Karpas-422 (cell line): Measurements from ENCODE around the gene NKAIN2. TPM values are rescaled to one million over a fixed set of nuclear protein-coding genes. Genes with fewer than 3 reads are reported as not detected.
"Not testable (repeated sequence)": the region's sequence is repeated elsewhere in the genome, so short reads cannot be mapped to it uniquely, and the experiment has no call there.

Experiments used
- DNase-seq: peaks from one replicate; pipeline ENCODE4 v3.0.0-alpha.2; 2015
- H2AFZ ChIP-seq: fragments of 200-600 bp; sonication (generic); 2 replicates; pipeline ENCODE4 v1.6.1; 2014; ENCODE audit warnings: antibody characterized with exemption, low read length, mixed read lengths
- H3K27ac ChIP-seq: fragments of 200-600 bp; sonication (generic); 2 replicates; pipeline ENCODE4 v1.5.1; 2014; ENCODE audit warnings: mild to moderate bottlenecking, low read length, moderate library complexity
- H3K27me3 ChIP-seq: fragments of 200-600 bp; sonication (generic); 2 replicates; pipeline ENCODE4 v1.6.1; 2014; ENCODE audit warnings: low read length, mixed read lengths
- H3K36me3 ChIP-seq: fragments of 200-600 bp; sonication (generic); 2 replicates; pipeline ENCODE4 v1.6.1; 2014; ENCODE audit warnings: low read length, mixed read lengths; ENCODE audit not compliant: insufficient read depth
- H3K4me1 ChIP-seq: fragments of 200-600 bp; sonication (generic); 2 replicates; pipeline ENCODE4 v1.6.1; 2014; ENCODE audit warnings: mild to moderate bottlenecking, low read length, mixed read lengths
- H3K4me2 ChIP-seq: fragments of 200-600 bp; sonication (generic); 2 replicates; pipeline ENCODE4 v1.6.1; 2014; ENCODE audit warnings: low read length, low read depth, mild to moderate bottlenecking; ENCODE audit not compliant: poor library complexity, severe bottlenecking
- H3K4me3 ChIP-seq: fragments of 200-600 bp; sonication (generic); 2 replicates; pipeline ENCODE4 v1.5.1; 2014; ENCODE audit warnings: mild to moderate bottlenecking, antibody characterized with exemption, low read length, mixed read lengths
- H3K79me2 ChIP-seq: fragments of 200-600 bp; sonication (generic); 2 replicates; pipeline ENCODE4 v1.6.1; 2014; ENCODE audit warnings: mild to moderate bottlenecking, low read length, mixed read lengths
- H3K9ac ChIP-seq: fragments of 200-600 bp; sonication (generic); 2 replicates; pipeline ENCODE4 v1.6.0; 2014; ENCODE audit warnings: low read length
- H3K9me2 ChIP-seq: fragments of 200-600 bp; sonication (generic), shearing (Covaris generic); replicated peaks from 2 replicates; pipeline ENCODE4 v1.6.0; 2014; ENCODE audit warnings: mild to moderate bottlenecking, low read length, moderate library complexity; ENCODE audit not compliant: insufficient read depth
- H3K9me3 ChIP-seq: fragments of 300-700, 200-600 bp; sonication (generic); 2 replicates; pipeline ENCODE4 v1.6.1; 2014; ENCODE audit warnings: low read length, mixed read lengths
- H4K20me1 ChIP-seq: fragments of 200-600 bp; sonication (generic); 2 replicates; pipeline ENCODE4 v1.6.1; 2014; ENCODE audit warnings: mild to moderate bottlenecking, antibody characterized with exemption, low read length, low read depth; ENCODE audit not compliant: insufficient read depth
- total RNA-seq: library from RNA; depleted of rRNA; stranded (reverse); fragments of >200 nt; shearing (Covaris generic); gene quantifications from 2 replicates; pipeline ENCODE4 v1.2.3, GENCODE V29; 2014; ENCODE audit warnings: low replicate concordance

The NKAIN2 gene
- total RNA-seq, 1 experiment from 2014 or later = not detected

GRCh38 chr6:124560873-124561567, 757.4 kb downstream of the NKAIN2 start:
- Histone ChIP-seq H3K4me1 (no peaks in the 10 kb centered on the region), H3K4me2 (no peak overlapping the region), H3K27ac (no peak overlapping the region), H4K20me1 (no peaks in the 10 kb centered on the region), H3K9me2 (no peaks in the 10 kb centered on the region), H3K9ac (no peak overlapping the region), H3K9me3 (peaks cover 13% of the 10 kb centered on the region), H3K79me2 (no peaks in the 10 kb centered on the region), H3K36me3 (no peaks in the 10 kb centered on the region), H3K4me3 (no peak overlapping the region), H3K27me3 (no peaks in the 10 kb centered on the region), H2AFZ (no peak overlapping the region)
- DNase-seq = no peak

GRCh38 chr6:124561635-124562130, 758.0 kb downstream of the NKAIN2 start:
- Histone ChIP-seq H3K4me3 (no peak overlapping the region), H3K36me3 (no peaks in the 10 kb centered on the region), H3K79me2 (no peaks in the 10 kb centered on the region), H3K9ac (no peak overlapping the region), H3K27me3 (no peaks in the 10 kb centered on the region), H3K4me1 (no peaks in the 10 kb centered on the region), H3K9me3 (peaks cover 13% of the 10 kb centered on the region), H3K27ac (no peak overlapping the region), H2AFZ (no peak overlapping the region), H3K4me2 (no peak overlapping the region), H3K9me2 (no peaks in the 10 kb centered on the region), H4K20me1 (no peaks in the 10 kb centered on the region)
- DNase-seq = no peak

- H3K36me3 ChIP-seq, H3K9ac ChIP-seq, H3K79me2 ChIP-seq, H3K4me2 ChIP-seq, DNase-seq, H3K4me3 ChIP-seq, H2AFZ ChIP-seq, H3K4me1 ChIP-seq, H3K27ac ChIP-seq, H3K27me3 ChIP-seq, H4K20me1 ChIP-seq, H3K9me2 ChIP-seq: not testable (repeated sequence)
- peaks cover 21% of the 10 kb centered on the region for H3K9me3 ChIP-seq
Observed at GRCh38 chr6:124564125-124564524, 760.5 kb downstream of the NKAIN2 start.

GRCh38 chr6:124567401-124567800, 763.7 kb downstream of the NKAIN2 start:
- Histone ChIP-seq H3K27me3 (no peaks in the 10 kb centered on the region), H3K4me3 (no peak overlapping the region), H2AFZ (no peak overlapping the region), H4K20me1 (no peaks in the 10 kb centered on the region), H3K4me1 (no peaks in the 10 kb centered on the region), H3K9ac (no peak overlapping the region), H3K79me2 (no peaks in the 10 kb centered on the region), H3K27ac (no peak overlapping the region), H3K9me2 (no peaks in the 10 kb centered on the region), H3K4me2 (no peak overlapping the region), H3K36me3 (no peaks in the 10 kb centered on the region), H3K9me3 (peaks cover 19% of the 10 kb centered on the region)
- no peak for DNase-seq

- peaks cover 11% of the 10 kb centered on the region for H3K9me3 ChIP-seq
- H3K4me1 ChIP-seq = no peaks in the 10 kb centered on the region
- H3K9ac ChIP-seq = no peak overlapping the region
- H4K20me1 ChIP-seq = no peaks in the 10 kb centered on the region
- H3K9me2 ChIP-seq = no peaks in the 10 kb centered on the region
- H3K36me3 ChIP-seq = no peaks in the 10 kb centered on the region
- no peak overlapping the region for H3K4me3 ChIP-seq
- no peak for DNase-seq
- H3K79me2 ChIP-seq = no peaks in the 10 kb centered on the region
- no peak overlapping the region for H3K4me2 ChIP-seq
- no peaks in the 10 kb centered on the region for H3K27me3 ChIP-seq
- no peak overlapping the region for H3K27ac ChIP-seq
- H2AFZ ChIP-seq = no peak overlapping the region
Observed at GRCh38 chr6:124573953-124574352, 770.3 kb downstream of the NKAIN2 start.

- Histone ChIP-seq H3K4me2 (no peak overlapping the region), H3K9ac (no peak overlapping the region), H3K27me3 (no peaks in the 10 kb centered on the region), H2AFZ (no peak overlapping the region), H3K27ac (no peak overlapping the region), H3K9me2 (no peaks in the 10 kb centered on the region), H3K79me2 (no peaks in the 10 kb centered on the region), H3K4me1 (no peaks in the 10 kb centered on the region), H3K9me3 (peaks cover 13% of the 10 kb centered on the region), H4K20me1 (no peaks in the 10 kb centered on the region), H3K36me3 (no peaks in the 10 kb centered on the region), H3K4me3 (no peak overlapping the region)
- DNase-seq = no peak
Observed at GRCh38 chr6:124577734-124578281, 774.1 kb downstream of the NKAIN2 start.

- DNase-seq = no peak
- Histone ChIP-seq H3K79me2 (no peaks in the 10 kb centered on the region), H3K27me3 (no peaks in the 10 kb centered on the region), H3K9ac (no peak overlapping the region), H4K20me1 (no peaks in the 10 kb centered on the region), H3K36me3 (no peaks in the 10 kb centered on the region), H3K9me3 (peaks cover 2% of the 10 kb centered on the region; the same call in 1 of the 2 replicates), H3K27ac (no peak overlapping the region), H3K4me3 (no peak overlapping the region), H3K4me2 (no peak overlapping the region), H2AFZ (no peak overlapping the region), H3K9me2 (0 out of 2 replicates have a peak, but pooled peaks cover 2% of the 10 kb centered on the region), H3K4me1 (no peaks in the 10 kb centered on the region)
Observed at GRCh38 chr6:124590001-124590400, 786.3 kb downstream of the NKAIN2 start.

- Histone ChIP-seq H3K27me3 (no peaks in the 10 kb centered on the region), H2AFZ (no peak overlapping the region), H3K9me3 (no peaks in the 10 kb centered on the region; the same call in none of the 2 replicates), H3K9ac (no peak overlapping the region), H3K4me2 (no peak overlapping the region), H4K20me1 (no peaks in the 10 kb centered on the region), H3K27ac (no peak overlapping the region), H3K4me1 (no peaks in the 10 kb centered on the region), H3K36me3 (no peaks in the 10 kb centered on the region), H3K79me2 (no peaks in the 10 kb centered on the region), H3K4me3 (no peak overlapping the region), H3K9me2 (peaks cover 3% of the 10 kb centered on the region; the same call in 1 of the 2 replicates)
- DNase-seq = no peak
Observed at GRCh38 chr6:124599656-124600055, 796.0 kb downstream of the NKAIN2 start.
